ENCODE measurements around the gene CD151. TPM values are rescaled to one million over a fixed set of nuclear protein-coding genes. Genes with fewer than 3 reads are reported as not detected.
A peak's percentile ranks its signal among the peaks of the same experiment; 100 is the strongest.

The CD151 gene
- total RNA-seq, 4 donors from 2014 or later = 135 to 326 (median 298) TPM

DNA sequence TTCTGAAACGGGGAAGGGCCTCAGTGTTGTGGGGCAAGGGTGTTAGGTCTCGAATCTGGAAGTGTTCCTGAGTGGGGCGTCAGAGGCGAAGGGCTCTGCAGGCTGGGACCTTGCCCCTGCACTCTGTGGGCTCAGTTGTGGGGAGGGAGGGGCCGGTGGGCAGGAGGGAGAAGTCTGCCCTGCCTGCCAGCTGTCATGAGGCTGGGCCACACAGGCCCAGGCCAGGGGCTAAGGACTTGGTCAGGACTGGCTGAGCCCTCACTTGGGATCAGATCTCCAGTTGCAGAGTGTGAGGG, 4.9 kb upstream of the CD151 start, which contains the start of gene CRACR2B:
Gene CRACR2B (plus strand): TSS at position 23 of the 296 bp plus-strand sequence. CDS start 689 bp downstream, outside the sequence.
- TF ChIP-seq CTCF (IDR thresholded peaks at IDR 0.05) = no peak
- TF ChIP-seq POLR2A (IDR thresholded peaks at IDR 0.05) = no peak
- intact Hi-C loops (cut with DNase I) = loop anchor here (10.0 kb wide), 1 partner anchor 87 kb away; the partner anchor contains the start of gene CHID1
- Histone ChIP-seq H3K9me3 (no peaks in the 10 kb centered on the region), H3K4me3 (replicated peaks in 1 of 3) (peak within 1 kb of the TSS in 1 of 3 donors; percentile 36), H3K27me3 (no peaks in the 10 kb centered on the region), H3K36me3 (peaks cover 24 to 27% of the 10 kb centered on the region in 2 donors), H3K4me1 (peaks cover 51 to 59% of the 10 kb centered on the region in 2 donors), H3K27ac (peak within 1 kb of the TSS in 2 of 3 donors; percentile 49 to 56)
- no peak for DNase-seq
- 54 to 67% methylated on average over 5 of the region's 5 CpGs for WGBS, 2 donors

- TF ChIP-seq POLR2A (IDR thresholded peaks at IDR 0.05) (no peak), CTCF (IDR thresholded peaks at IDR 0.05) (no peak)
- DNase-seq = no peak
- no peak overlapping the region for H3K4me3 ChIP-seq (replicated peaks in 1 of 3)
- peaks cover 55 to 62% of the 10 kb centered on the region in 2 donors for H3K4me1 ChIP-seq
- peak overlapping the region in 2 of 3 donors; percentile 49 to 56 for H3K27ac ChIP-seq
- peaks cover 16 to 21% of the 10 kb centered on the region in 2 donors for H3K36me3 ChIP-seq
- intact Hi-C loops (cut with DNase I) = loop anchor here (10.0 kb wide), 1 partner anchor 86 kb away; the partner anchor contains the start of gene CHID1
- no peaks in the 10 kb centered on the region for H3K27me3 ChIP-seq
- 75 to 76% methylated on average over 9 to 15 of the region's 21 CpGs for WGBS, 2 donors
- no peaks in the 10 kb centered on the region for H3K9me3 ChIP-seq
Measured at GRCh38 chr11:828506-829175, 4.1 kb upstream of the CD151 start.

GRCh38 chr11:829176-829846, 3.4 kb upstream of the CD151 start:
- H3K4me3 ChIP-seq (replicated peaks in 1 of 3) = peak overlapping the region in 1 of 3 donors; percentile 23
- intact Hi-C loops (cut with DNase I) = loop anchor here (10.0 kb wide), 1 partner anchor 85 kb away; the partner anchor contains the start of gene CHID1
- peak in 1 of 2 donors; percentile 43 for DNase-seq
- 32 to 49% methylated on average over 8 to 16 of the region's 40 CpGs for WGBS, 2 donors
- peak overlapping the region in 2 of 3 donors; percentile 27 to 49 for H3K27ac ChIP-seq
- TF ChIP-seq POLR2A (IDR thresholded peaks at IDR 0.05) = no peak
- TF ChIP-seq CTCF (IDR thresholded peaks at IDR 0.05) = no peak
- no peaks in the 10 kb centered on the region for H3K27me3 ChIP-seq
- no peaks in the 10 kb centered on the region for H3K9me3 ChIP-seq
- H3K4me1 ChIP-seq = peaks cover 61 to 69% of the 10 kb centered on the region in 2 donors
- H3K36me3 ChIP-seq = peaks cover 11 to 15% of the 10 kb centered on the region in 2 donors

DNA sequence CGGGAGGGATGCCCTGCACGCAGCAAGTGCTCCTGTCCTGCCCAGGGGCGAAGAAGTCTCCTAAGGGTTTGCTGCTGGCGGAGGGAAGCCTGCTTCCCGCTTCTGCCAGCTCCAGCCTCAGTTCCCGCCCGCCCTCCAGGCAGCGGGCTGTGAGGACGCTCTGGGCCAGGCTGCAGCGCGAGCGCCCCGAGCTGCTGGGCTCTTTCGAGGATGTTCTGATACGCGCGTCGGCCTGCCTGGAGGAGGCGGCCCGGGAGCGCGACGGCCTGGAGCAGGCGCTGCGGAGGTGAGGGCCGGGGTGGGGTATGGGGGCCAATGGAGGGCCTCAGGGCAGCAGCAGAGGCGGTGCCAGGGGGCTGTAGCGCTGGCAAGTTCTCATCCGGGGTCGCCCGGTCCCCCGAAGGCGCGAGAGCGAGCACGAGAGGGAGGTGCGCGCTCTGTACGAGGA, 2.9 kb upstream of the CD151 start:
- H3K4me1 ChIP-seq = peaks cover 67 to 75% of the 10 kb centered on the region in 2 donors
- peak overlapping the region in 1 of 3 donors; percentile 23 for H3K4me3 ChIP-seq (replicated peaks in 1 of 3)
- H3K27ac ChIP-seq = peak overlapping the region in 2 of 3 donors; percentile 12 to 27
- peaks cover 5 to 9% of the 10 kb centered on the region in 2 donors for H3K36me3 ChIP-seq
- TF ChIP-seq CTCF (IDR thresholded peaks at IDR 0.05) (no peak), POLR2A (IDR thresholded peaks at IDR 0.05) (no peak)
- no peaks in the 10 kb centered on the region for H3K9me3 ChIP-seq
- H3K27me3 ChIP-seq = no peaks in the 10 kb centered on the region
- no peak for DNase-seq
- intact Hi-C loops (cut with DNase I) = loop anchor here (10.0 kb wide), 1 partner anchor 85 kb away; the partner anchor contains the start of gene CHID1
- 2 to 24% methylated on average over 5 to 20 of the region's 39 CpGs for WGBS, 2 donors

Data from thyroid gland (tissue), 4 donors.